Left ventricle myocardium superior (tissue), 1 donor: Measurements from ENCODE around the gene EDARADD. TPM values are rescaled to one million over a fixed set of nuclear protein-coding genes. Genes with fewer than 3 reads are reported as not detected.

Source experiments
- ATAC-seq: fragments of 200-7000 bp; cut with Tn5 transposase; one replicate; pipeline ENCODE4 v1.9.1; 2020; ENCODE audit warnings: mild to moderate bottlenecking, moderate library complexity
- DNase-seq: peaks from one replicate; pipeline ENCODE4 v3.0.0-alpha.2; 2020
- intact Hi-C: fragments of 100-400 bp; cut with micrococcal nuclease; formaldehyde crosslinking; loops from one replicate; pipeline ENCODE4 v1.11.0; 2022
- total RNA-seq: library from RNA; stranded (reverse); fragmentation: NEBNext Ultra II Directional; extraction: Animal tissue kit (Norgen Biotek cat#: 25700); gene quantifications from one replicate; pipeline ENCODE4 v1.2.1, GENCODE V29; 2021
- donor health status: DM: no; HTN: yes; CAD: no; lungs with severe emphysema.

The EDARADD gene
- total RNA-seq, 1 donor from 2014 or later, result 3.0 TPM

- ATAC-seq (no peak), DNase-seq (no peak)
- intact Hi-C loops, result no loop called here
These were observed 132.0 kb downstream of the EDARADD start for GRCh38 chr1:236526079-236526478.

GRCh38 chr1:236530286-236530685 is 136.2 kb downstream of the EDARADD start:
- intact Hi-C loops, result no loop called here
- ATAC-seq (no peak), DNase-seq (no peak)

GRCh38 chr1:236530959-236531358 is 136.9 kb downstream of the EDARADD start:
- ATAC-seq, result no peak
- intact Hi-C loops, result no loop called here

GRCh38 chr1:236532850-236533249 is 138.8 kb downstream of the EDARADD start:
- ATAC-seq (peak; percentile 44), DNase-seq (no peak)
- intact Hi-C loops, result no loop called here

More at GRCh38 chr1:236530959-236531358, 136.9 kb downstream of the EDARADD start:
- DNase-seq, result no peak

GRCh38 chr1:236534151-236534651 is 140.1 kb downstream of the EDARADD start:
- intact Hi-C loops, result no loop called here
- DNase-seq (no peak), ATAC-seq (no peak)

Other genes starting within 250 kb of the EDARADD start
- gene ERO1B, start 112.3 kb upstream of the EDARADD start, total RNA-seq, result 8.6 TPM
- gene LGALS8, start 129.7 kb downstream of the EDARADD start, total RNA-seq, result 86.0 TPM
- gene HEATR1, start 210.2 kb downstream of the EDARADD start, total RNA-seq, result 11.3 TPM